Measurements from ENCODE around the gene STEAP3. TPM values are rescaled to one million over a fixed set of nuclear protein-coding genes. Genes with fewer than 3 reads are reported as not detected.

Gene STEAP3
- total RNA-seq, 1 donor from 2014 or later, result 9.3 TPM

GRCh38 chr2:119227346-119227745 lies 3.7 kb downstream of the STEAP3 start:
- no peak for DNase-seq (ENCODE audit: low spot score)

GRCh38 chr2:119228136-119228535 lies 4.5 kb downstream of the STEAP3 start:
- no peak for DNase-seq (ENCODE audit: low spot score)

GRCh38 chr2:119228964-119229363 lies 5.3 kb downstream of the STEAP3 start:
- DNase-seq (ENCODE audit: low spot score), result no peak

- no peak for DNase-seq (ENCODE audit: low spot score)
Observed at GRCh38 chr2:119229716-119230115, 6.1 kb downstream of the STEAP3 start.

GRCh38 chr2:119230219-119231185 lies 6.9 kb downstream of the STEAP3 start:
- no peak for DNase-seq (ENCODE audit: low spot score)

- no peak for DNase-seq (ENCODE audit: low spot score)
Observed at GRCh38 chr2:119231975-119232665, 8.5 kb downstream of the STEAP3 start.

- DNase-seq (ENCODE audit: low spot score), result no peak
Observed at GRCh38 chr2:119232666-119232993, 9.0 kb downstream of the STEAP3 start.

GRCh38 chr2:119233326-119234020 lies 9.8 kb downstream of the STEAP3 start:
- DNase-seq (ENCODE audit: low spot score), result no peak

DNA sequence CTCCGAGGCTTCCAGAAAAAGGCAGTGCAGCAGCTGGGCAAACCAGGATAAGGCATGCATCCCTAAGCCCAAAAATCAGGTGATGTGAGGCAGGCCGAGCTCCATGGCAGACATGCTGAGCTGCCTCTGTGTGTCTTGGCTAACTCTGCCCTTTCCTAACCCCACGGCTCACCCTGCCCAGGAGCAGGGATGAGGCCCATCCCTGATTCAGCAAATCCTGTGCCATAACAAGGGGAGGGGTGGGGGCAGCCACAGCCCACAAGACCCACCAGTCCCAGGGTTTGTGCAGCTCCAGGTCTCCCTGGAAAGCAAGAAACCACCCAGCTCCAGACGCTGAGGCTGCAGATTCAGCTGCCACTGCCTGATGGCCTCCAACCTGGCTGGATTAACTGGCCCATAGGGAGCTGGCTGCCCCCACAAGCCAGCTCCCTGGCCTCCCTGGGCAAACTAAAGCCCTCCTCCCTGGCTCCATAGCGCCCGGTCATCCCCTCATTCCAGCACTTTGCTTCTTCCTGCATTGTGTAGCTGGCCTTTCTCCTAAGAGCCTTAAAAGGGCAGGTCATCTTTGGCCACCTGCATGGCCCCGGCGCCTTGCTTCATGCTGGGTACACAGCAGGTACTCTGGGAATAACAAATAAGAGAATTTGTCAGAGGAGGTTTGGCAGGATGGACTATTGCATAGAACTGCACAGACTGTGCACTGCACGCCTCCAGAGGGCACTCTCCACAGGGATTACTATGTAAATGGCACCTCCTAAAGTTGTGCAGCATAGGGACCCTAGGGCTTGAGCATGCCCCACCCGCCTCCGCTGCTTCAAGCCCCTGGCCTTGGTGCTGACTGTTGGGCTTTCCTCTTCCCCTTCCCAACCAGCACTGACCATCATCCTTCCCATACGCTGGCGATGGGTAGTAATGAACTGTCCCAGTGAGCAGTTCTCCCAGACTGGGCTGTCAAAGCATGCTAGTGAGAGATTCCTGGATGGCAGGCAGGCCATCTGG lies 10.7 kb downstream of the STEAP3 start:
- no peak for DNase-seq (ENCODE audit: low spot score)

DNA sequence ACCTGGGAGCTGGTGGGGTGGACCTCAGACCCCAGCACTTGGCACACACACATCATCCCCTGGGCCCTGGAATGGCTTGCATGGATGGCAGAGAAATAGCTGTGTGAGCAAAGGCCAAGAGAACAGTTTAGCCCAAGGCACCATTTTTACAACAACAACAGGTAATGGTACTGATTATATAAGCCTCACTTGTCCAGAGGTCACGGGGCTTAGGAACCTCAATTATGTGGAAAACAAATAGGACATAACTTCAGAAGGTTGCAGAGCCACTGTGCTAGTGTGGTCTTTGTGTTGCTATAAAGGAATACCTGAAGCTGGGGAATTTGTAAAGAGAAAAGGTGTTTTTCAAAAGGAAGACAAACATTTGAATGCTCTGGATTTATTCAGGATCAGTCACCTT lies 13.2 kb downstream of the STEAP3 start:
- DNase-seq (ENCODE audit: low spot score), result no peak

- no peak for DNase-seq (ENCODE audit: low spot score)
Observed at GRCh38 chr2:119240311-119241204, 16.9 kb downstream of the STEAP3 start.

GRCh38 chr2:119241205-119241532 lies 17.5 kb downstream of the STEAP3 start:
- DNase-seq (ENCODE audit: low spot score), result no peak

GRCh38 chr2:119242276-119243119 lies 18.9 kb downstream of the STEAP3 start:
- DNase-seq (ENCODE audit: low spot score), result no peak

- DNase-seq (ENCODE audit: low spot score), result no peak
Observed at GRCh38 chr2:119243621-119244020, 20.0 kb downstream of the STEAP3 start.

DNA sequence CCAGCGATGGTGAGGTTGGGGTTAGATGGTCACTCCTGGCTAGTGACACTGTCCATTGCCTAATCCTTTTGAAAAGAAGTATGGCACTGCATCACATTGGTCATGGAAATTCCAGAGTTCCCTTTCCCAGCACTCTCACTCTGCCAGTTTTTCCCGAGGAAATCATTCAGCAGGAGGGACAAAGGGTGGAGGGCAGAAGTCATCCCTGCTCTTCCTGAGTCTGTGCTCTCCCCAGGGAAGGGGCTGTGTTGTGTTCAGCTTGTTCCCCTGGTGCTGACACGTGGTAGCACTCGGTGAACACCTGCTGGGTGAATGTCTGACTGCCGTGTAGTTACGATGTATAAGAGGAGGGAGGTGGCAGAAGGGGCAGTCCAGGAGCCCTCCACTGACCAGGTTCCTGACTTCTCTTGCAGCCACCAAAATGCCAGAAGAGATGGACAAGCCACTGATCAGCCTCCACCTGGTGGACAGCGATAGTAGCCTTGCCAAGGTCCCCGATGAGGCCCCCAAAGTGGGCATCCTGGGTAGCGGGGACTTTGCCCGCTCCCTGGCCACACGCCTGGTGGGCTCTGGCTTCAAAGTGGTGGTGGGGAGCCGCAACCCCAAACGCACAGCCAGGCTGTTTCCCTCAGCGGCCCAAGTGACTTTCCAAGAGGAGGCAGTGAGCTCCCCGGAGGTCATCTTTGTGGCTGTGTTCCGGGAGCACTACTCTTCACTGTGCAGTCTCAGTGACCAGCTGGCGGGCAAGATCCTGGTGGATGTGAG lies 21.6 kb downstream of the STEAP3 start:
- DNase-seq (ENCODE audit: low spot score), result no peak

DNA sequence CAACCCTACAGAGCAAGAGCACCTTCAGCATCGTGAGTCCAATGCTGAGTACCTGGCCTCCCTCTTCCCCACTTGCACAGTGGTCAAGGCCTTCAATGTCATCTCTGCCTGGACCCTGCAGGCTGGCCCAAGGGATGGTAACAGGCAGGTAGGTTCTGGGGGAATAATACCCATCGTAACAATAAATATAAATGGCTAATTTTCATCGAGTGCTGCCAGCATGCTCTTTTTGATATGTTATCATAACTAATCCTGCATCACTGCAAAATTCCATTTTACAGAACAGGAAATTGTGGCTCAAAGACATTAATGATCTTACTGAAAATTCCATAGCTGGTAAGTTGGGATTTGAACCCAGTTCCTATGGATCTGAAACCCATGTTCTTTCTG lies 22.2 kb downstream of the STEAP3 start:
- DNase-seq (ENCODE audit: low spot score), result no peak

DNA sequence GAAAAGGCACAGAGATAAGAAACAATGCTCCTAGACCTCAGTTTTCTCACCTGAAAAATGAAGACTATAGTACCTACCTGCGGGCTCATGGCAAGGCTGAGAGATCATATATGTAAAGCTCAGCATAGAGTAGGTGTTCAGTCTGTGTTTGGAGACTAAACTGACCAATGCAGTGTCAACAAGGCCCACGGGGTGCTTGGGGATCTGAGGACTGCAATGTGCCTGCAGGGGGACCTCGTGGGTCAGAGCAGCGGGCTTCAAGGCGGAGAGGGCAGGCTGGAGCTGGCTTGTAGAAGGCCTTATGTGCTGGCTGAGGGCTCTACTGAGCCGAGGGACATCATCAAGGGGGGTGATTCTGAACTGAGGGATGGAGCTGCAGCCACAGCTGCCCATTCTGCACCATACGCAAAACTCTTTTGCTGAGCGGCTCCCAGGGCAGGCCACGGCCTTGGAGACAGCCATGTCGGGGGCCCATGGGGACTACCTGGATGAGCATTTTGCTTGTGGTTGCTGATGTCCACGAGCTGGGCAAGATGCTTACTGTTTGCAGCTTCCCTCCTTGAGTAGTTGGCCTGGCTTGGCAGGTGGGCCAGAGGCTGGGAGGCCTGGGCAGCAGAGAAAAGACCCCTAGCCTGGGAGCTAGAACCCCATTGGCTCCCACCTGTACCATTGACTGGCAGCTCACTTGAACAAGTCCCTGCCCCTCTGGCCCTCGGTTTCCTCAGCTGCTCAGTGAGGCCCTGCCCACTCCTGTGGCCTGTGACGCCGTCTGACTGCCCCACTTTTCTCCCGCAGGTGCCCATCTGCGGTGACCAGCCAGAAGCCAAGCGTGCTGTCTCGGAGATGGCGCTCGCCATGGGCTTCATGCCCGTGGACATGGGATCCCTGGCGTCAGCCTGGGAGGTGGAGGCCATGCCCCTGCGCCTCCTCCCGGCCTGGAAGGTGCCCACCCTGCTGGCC lies 23.5 kb downstream of the STEAP3 start:
- no peak for DNase-seq (ENCODE audit: low spot score)

All from mucosa of gallbladder (tissue), 1 donor.